H9 (cell line): ENCODE data around the gene FADS3. TPM values are rescaled to one million over a fixed set of nuclear protein-coding genes. Genes with fewer than 3 reads are reported as not detected.

Experiments used
- DNase-seq: peaks from one replicate; pipeline ENCODE4 v3.0.0-alpha.2; 2017
- H2AFZ ChIP-seq: one replicate; pipeline ENCODE4 v1.6.1; 2013; ENCODE audit warnings: mild to moderate bottlenecking, low read length, control low read depth, moderate library complexity
- H2AK5ac ChIP-seq: 2 replicates; pipeline ENCODE4 v1.6.1; 2013; ENCODE audit warnings: low read length, control low read depth, mixed read lengths; ENCODE audit not compliant: insufficient read length
- H2BK120ac ChIP-seq: one replicate; pipeline ENCODE4 v1.6.1; 2013; ENCODE audit warnings: low read depth, mild to moderate bottlenecking, low read length, control low read depth, inconsistent platforms; ENCODE audit not compliant: poor library complexity, severe bottlenecking
- H2BK12ac ChIP-seq: 2 replicates; pipeline ENCODE4 v1.6.1; 2013; ENCODE audit warnings: low read length, control low read depth, mixed read lengths, low read depth; ENCODE audit not compliant: insufficient read length
- H2BK15ac ChIP-seq: 2 replicates; pipeline ENCODE4 v1.6.1; 2013; ENCODE audit warnings: low read depth, low read length, control low read depth
- H2BK20ac ChIP-seq: one replicate; pipeline ENCODE4 v1.6.1; 2013; ENCODE audit warnings: low read depth, mild to moderate bottlenecking, low read length, control low read depth, inconsistent platforms; ENCODE audit not compliant: poor library complexity, severe bottlenecking
- H2BK5ac ChIP-seq: 2 replicates; pipeline ENCODE4 v1.6.1; 2013; ENCODE audit warnings: low read length, control low read depth, mixed read lengths; ENCODE audit not compliant: insufficient read length
- H3K14ac ChIP-seq: 2 replicates; pipeline ENCODE4 v1.6.1; 2013; ENCODE audit warnings: low read length, control low read depth; ENCODE audit not compliant: insufficient read depth
- H3K18ac ChIP-seq: 2 replicates; pipeline ENCODE4 v1.6.1; 2013; ENCODE audit warnings: low read depth, mild to moderate bottlenecking, mixed read lengths, low read length, control low read depth; ENCODE audit not compliant: insufficient read length
- H3K23ac ChIP-seq: 2 replicates; pipeline ENCODE4 v1.6.1; 2013; ENCODE audit warnings: low read length, control low read depth, mixed read lengths, low read depth; ENCODE audit not compliant: insufficient read length
- H3K23me2 ChIP-seq: 2 replicates; pipeline ENCODE4 v1.6.1; 2013; ENCODE audit warnings: low read depth, mild to moderate bottlenecking, mixed read lengths, low read length, control low read depth; ENCODE audit not compliant: insufficient read length, poor library complexity, severe bottlenecking
- H3K27ac ChIP-seq: 2 replicates; pipeline ENCODE4 v1.5.1; 2013; ENCODE audit warnings: low read length, control low read depth, mixed read lengths, low read depth; ENCODE audit not compliant: insufficient read length
- H3K27me3 ChIP-seq: 2 replicates; pipeline ENCODE4 v1.6.1; 2013; ENCODE audit warnings: low read length, control low read depth, inconsistent platforms; ENCODE audit not compliant: insufficient read depth
- H3K4ac ChIP-seq: 2 replicates; pipeline ENCODE4 v1.6.1; 2013; ENCODE audit warnings: low read depth, mild to moderate bottlenecking, control low read depth, inconsistent platforms, low read length, moderate library complexity
- H3K4me1 ChIP-seq: 2 replicates; pipeline ENCODE4 v1.6.1; 2013; ENCODE audit warnings: low read length, control low read depth, inconsistent platforms; ENCODE audit not compliant: insufficient read depth
- H3K4me2 ChIP-seq: 2 replicates; pipeline ENCODE4 v1.6.1; 2013; ENCODE audit warnings: low read length, control low read depth, mixed read lengths; ENCODE audit not compliant: insufficient read length, insufficient read depth
- H3K56ac ChIP-seq: 2 replicates; pipeline ENCODE4 v1.6.1; 2013; ENCODE audit warnings: low read depth, mild to moderate bottlenecking, mixed read lengths, low read length, control low read depth; ENCODE audit not compliant: insufficient read length
- H3K79me1 ChIP-seq: 2 replicates; pipeline ENCODE4 v1.6.1; 2013; ENCODE audit warnings: low read depth, mild to moderate bottlenecking, moderate library complexity, low read length, control low read depth, inconsistent platforms; ENCODE audit not compliant: insufficient read depth, poor library complexity, severe bottlenecking
- H3K79me2 ChIP-seq: 2 replicates; pipeline ENCODE4 v1.6.1; 2013; ENCODE audit warnings: low read length, control low read depth, inconsistent platforms; ENCODE audit not compliant: insufficient read depth
- H3K9ac ChIP-seq: 2 replicates; pipeline ENCODE4 v1.6.1; 2013; ENCODE audit warnings: low read length, control low read depth, mixed read lengths; ENCODE audit not compliant: insufficient read length; ENCODE audit errors: extremely low read depth
- H3K9me3 ChIP-seq: one replicate; pipeline ENCODE4 v1.6.1; 2013; ENCODE audit warnings: low read depth, low read length, inconsistent platforms; ENCODE audit not compliant: control insufficient read depth
- H3T11ph ChIP-seq: one replicate; pipeline ENCODE4 v1.6.1; 2013; ENCODE audit warnings: mild to moderate bottlenecking, low read length, control low read depth, inconsistent platforms
- H4K20me1 ChIP-seq: one replicate; pipeline ENCODE4 v1.6.1; 2013; ENCODE audit not compliant: control insufficient read depth, insufficient read length, insufficient read depth
- H4K5ac ChIP-seq: 2 replicates; pipeline ENCODE4 v1.6.1; 2013; ENCODE audit warnings: low read depth, mild to moderate bottlenecking, mixed read lengths, low read length, control low read depth; ENCODE audit not compliant: insufficient read length
- H4K8ac ChIP-seq: replicated peaks from 2 replicates; pipeline ENCODE4 v1.6.1; 2013; ENCODE audit warnings: low read length, control low read depth, mixed read lengths, low read depth; ENCODE audit not compliant: insufficient read length
- H4K91ac ChIP-seq: 2 replicates; pipeline ENCODE4 v1.6.1; 2013; ENCODE audit warnings: low read depth, mild to moderate bottlenecking, moderate library complexity, mixed read lengths, low read length, control low read depth; ENCODE audit not compliant: insufficient read length
- H3K27ac Mint-ChIP-seq, 3 experiments: 2 replicates in 2 of 3; 3 replicates in 1 of 3; pipeline ENCODE4 v1.8.0; 2020 to 2021; ENCODE audit warnings: mixed read lengths in 3 of 3, mild to moderate bottlenecking in 1 of 3, moderate library complexity in 1 of 3
- H3K27me3 Mint-ChIP-seq: 2 replicates; pipeline ENCODE4 v1.8.0; 2021; ENCODE audit warnings: low read depth, mild to moderate bottlenecking, moderate library complexity, mixed read lengths
- H3K36me3 Mint-ChIP-seq, 3 experiments: 2 replicates in 2 of 3; 3 replicates in 1 of 3; pipeline ENCODE4 v1.8.0; 2020 to 2021; ENCODE audit warnings: low read depth in 3 of 3, mixed read lengths in 3 of 3; ENCODE audit not compliant: insufficient read depth in 1 of 3
- H3K4me1 Mint-ChIP-seq, 2 experiments: 2 replicates each; pipeline ENCODE4 v1.8.0; 2020; ENCODE audit warnings: mixed read lengths in 2 of 2
- H3K4me3 Mint-ChIP-seq, 2 experiments: 2 replicates in 1 of 2; 3 replicates in 1 of 2; pipeline ENCODE4 v1.8.0; 2020 to 2021; ENCODE audit warnings: mild to moderate bottlenecking in 2 of 2, mixed read lengths in 2 of 2, moderate library complexity in 1 of 2
- H3K9me3 Mint-ChIP-seq, 2 experiments: 2 replicates in 1 of 2; 3 replicates in 1 of 2; pipeline ENCODE4 v1.8.0; 2020; ENCODE audit warnings: mild to moderate bottlenecking in 2 of 2, mixed read lengths in 2 of 2, moderate library complexity in 1 of 2
- CTCF ChIP-seq: fragments of 200-600 bp; sonication (generic); conservative IDR thresholded peaks from 3 replicates; pipeline ENCODE4 v1.8.0; 2021; ENCODE audit warnings: antibody characterized with exemption, mild to moderate bottlenecking
- WGBS: extraction: QIAGEN DNeasy Blood & Tissue Kit; methylation state at CpG from one replicate; pipeline ENCODE4 v1.1.7; 2013; ENCODE audit warnings: missing lambda C conversion rate, low lambda C conversion rate, mixed read lengths; ENCODE audit not compliant: insufficient read length; ENCODE audit errors: extremely low coverage; 5-methylcytosine and 5-hydroxymethylcytosine counted together
- total RNA-seq: library from RNA; stranded (reverse); gene quantifications from 2 replicates; pipeline ENCODE4 v1.2.1, GENCODE V29; 2021

Gene FADS3
- total RNA-seq, 1 experiment from 2014 or later, result 34.9 TPM

- H3K23me2 ChIP-seq, result peaks cover 16% of the 10 kb centered on the region
- H4K8ac ChIP-seq, result no peak overlapping the region
- no peak overlapping the region for H3K18ac ChIP-seq
- Mint-ChIP-seq H3K4me1 (peaks cover 63 to 64% of the 10 kb centered on the region in 2 experiments), H3K27ac (peak overlapping the region in 1 of 3 experiments; percentile 99; a peak in 2 of 7 replicates), H3K9me3 (no peaks in the 10 kb centered on the region), H3K4me3 (peak overlapping the region; percentile 91 to 93), H3K36me3 (peaks cover 19 to 32% (median 30%) of the 10 kb centered on the region in 3 experiments; a peak in 6 of 7 replicates), H3K27me3 (no peaks in the 10 kb centered on the region)
- no peak overlapping the region for H3T11ph ChIP-seq
- no peak for DNase-seq
- H3K23ac ChIP-seq, result no peak overlapping the region
- H3K4me2 ChIP-seq, result peak overlapping the region; percentile 96
- H2AFZ ChIP-seq, result no peak overlapping the region
- H3K79me1 ChIP-seq, result peaks cover 2% of the 10 kb centered on the region
- no peak overlapping the region; the same call in 1 of the 2 replicates for H3K14ac ChIP-seq
- H3K79me2 ChIP-seq, result peaks cover 38% of the 10 kb centered on the region; the same call in 1 of the 2 replicates
- no peak overlapping the region for H4K5ac ChIP-seq
- H4K91ac ChIP-seq, result no peak overlapping the region
- H2BK12ac ChIP-seq, result no peak overlapping the region
- H3K56ac ChIP-seq, result no peak overlapping the region
- peaks cover 11% of the 10 kb centered on the region; the same call in 1 of the 2 replicates for H3K4me1 ChIP-seq
- H2AK5ac ChIP-seq, result no peak overlapping the region
- no peaks in the 10 kb centered on the region for H3K27me3 ChIP-seq
- H4K20me1 ChIP-seq, result no peaks in the 10 kb centered on the region
- no peak overlapping the region for H2BK120ac ChIP-seq
- no peak overlapping the region for H3K27ac ChIP-seq
- H2BK15ac ChIP-seq, result no peak overlapping the region
- peak overlapping the region; percentile 54 for H3K9ac ChIP-seq
- H2BK5ac ChIP-seq, result no peak overlapping the region
- no CpG with 5 or more reads among the region's 4 CpGs for WGBS
- no peak for TF ChIP-seq CTCF
- no peak overlapping the region for H3K4ac ChIP-seq
- no peaks in the 10 kb centered on the region for H3K9me3 ChIP-seq
- H2BK20ac ChIP-seq, result no peak overlapping the region
Observed at GRCh38 chr11:61829806-61830205, 61.5 kb downstream of the FADS3 start.
